Activated naive CD4-positive, alpha-beta T cell treated with anti-CD3 and anti-CD28 coated beads, Interleukin-2, amount 10 ng/mL, durations not matched to agents 7 days and 5 days (primary cell): ENCODE results near the gene PLCL2.

Experiments
- CTCF ChIA-PET: fragments of 350-600 bp; sonication (Branson Sonifier 250); formaldehyde crosslinking; loops from one replicate; lab custom pipeline; 2021; ENCODE audit warnings: antibody characterized with exemption; lab: Charles Lee
- DNase-seq: peaks from one replicate; pipeline ENCODE4 v3.0.0-alpha.2; 2020
- H3K27ac Mint-ChIP-seq: one replicate; pipeline ENCODE4 v1.8.0; 2021; ENCODE audit warnings: mild to moderate bottlenecking, moderate library complexity, mixed read lengths
- H3K27me3 Mint-ChIP-seq: one replicate; pipeline ENCODE4 v1.8.0; 2021; ENCODE audit warnings: mild to moderate bottlenecking, mixed read lengths
- H3K36me3 Mint-ChIP-seq: one replicate; pipeline ENCODE4 v1.8.0; 2021; ENCODE audit warnings: mixed read lengths
- H3K4me1 Mint-ChIP-seq: one replicate; pipeline ENCODE4 v1.8.0; 2021; ENCODE audit warnings: mixed read lengths
- H3K4me3 Mint-ChIP-seq: one replicate; pipeline ENCODE4 v1.8.0; 2021; ENCODE audit warnings: mild to moderate bottlenecking, moderate library complexity, mixed read lengths
- H3K9me3 Mint-ChIP-seq: one replicate; pipeline ENCODE4 v1.8.0; 2021; ENCODE audit warnings: mixed read lengths

The PLCL2 gene

DNA sequence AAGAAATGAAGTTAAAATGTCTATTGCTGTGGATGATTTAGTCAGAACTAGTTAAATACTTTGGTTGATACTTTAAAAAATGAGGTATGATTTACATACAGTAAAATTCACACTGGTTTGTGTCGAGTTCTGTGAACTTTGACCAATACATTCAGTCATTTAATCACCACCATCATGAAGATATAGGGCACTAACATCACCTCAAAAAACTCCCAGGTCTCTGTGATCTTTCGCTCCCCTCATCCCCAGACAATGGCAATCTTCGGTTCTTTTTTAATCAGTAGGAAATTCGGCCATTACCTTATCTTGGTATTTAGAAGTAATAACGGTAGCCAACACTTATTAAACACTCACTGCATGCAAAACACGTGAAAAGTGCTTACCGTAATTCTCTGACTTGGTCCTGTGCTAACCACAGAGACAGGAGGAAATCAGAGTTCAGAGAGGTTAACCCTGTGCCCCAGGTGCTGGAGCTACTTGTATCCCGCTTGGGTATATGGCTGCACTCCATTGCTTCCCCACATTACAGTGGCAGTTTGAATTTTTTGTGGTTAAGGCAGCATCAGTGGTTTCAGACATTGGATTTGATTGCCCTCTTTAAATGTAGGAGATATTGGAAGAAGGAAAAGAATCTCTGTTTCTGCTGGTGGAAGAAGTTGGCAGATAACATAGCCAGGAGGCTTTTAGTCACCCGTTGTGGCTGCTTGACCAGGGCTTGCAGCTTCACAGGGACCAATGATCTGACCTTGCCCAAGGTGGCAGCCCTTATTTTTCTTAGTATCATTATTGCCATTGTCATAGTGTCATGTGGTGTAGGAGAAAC, 4.2 kb downstream of the PLCL2 start:
- Mint-ChIP-seq H3K36me3 (peaks cover 41% of the 10 kb centered on the region), H3K4me1 (peaks cover 64% of the 10 kb centered on the region)

DNA sequence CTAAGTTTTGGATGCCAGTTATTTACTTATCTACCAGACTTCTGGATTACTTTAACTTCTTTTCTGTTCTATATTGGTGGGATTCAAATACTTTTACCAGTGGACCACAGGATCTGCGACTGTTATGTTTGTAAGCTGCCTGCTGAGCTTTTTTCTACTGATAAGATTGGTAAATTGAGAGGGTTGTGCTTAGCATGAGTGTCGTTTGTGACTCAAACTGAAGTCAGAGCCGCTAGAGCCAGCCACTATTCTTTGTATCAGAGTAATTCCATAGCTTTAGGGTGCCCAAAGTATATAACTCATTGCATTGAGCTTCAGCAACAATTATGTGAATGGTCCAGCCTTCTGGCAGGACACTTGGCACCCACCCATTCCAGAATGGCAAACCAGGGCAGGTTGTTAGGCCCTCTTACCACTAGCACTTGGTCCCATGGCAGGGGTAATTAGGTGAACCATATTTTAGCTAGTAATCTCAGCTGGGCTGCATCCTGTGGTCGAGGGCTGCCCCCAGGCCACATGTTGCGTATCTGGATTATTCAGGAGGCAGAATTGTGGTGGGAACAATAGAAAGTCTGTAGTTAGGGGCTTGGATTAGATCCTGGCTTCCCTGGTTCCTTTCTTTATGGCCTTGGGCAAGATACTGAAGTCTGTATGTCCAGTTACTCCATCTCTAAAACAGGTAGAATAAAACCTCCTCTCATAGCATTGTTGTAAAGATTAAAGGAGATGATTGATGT, 6.0 kb downstream of the PLCL2 start:
- CTCF ChIA-PET: no interaction called here
- H3K9me3 Mint-ChIP-seq: peaks cover 2% of the 10 kb centered on the region
- H3K27ac Mint-ChIP-seq: no peak overlapping the region

More for the DNA sequence above, 4.2 kb downstream of the PLCL2 start:
- Mint-ChIP-seq H3K27ac (peak overlapping the region; percentile 95), H3K4me3 (peak overlapping the region; percentile 96), H3K9me3 (no peaks in the 10 kb centered on the region), H3K27me3 (no peaks in the 10 kb centered on the region)
- CTCF ChIA-PET: interaction anchor here (0.8 to 1.5 kb wide), 5 partner anchors 11 to 60 kb away, joined by 3 to 5 read pairs (median 4); no protein-coding TSS in a partner anchor
- peak; percentile 58 for DNase-seq

GRCh38 chr3:16893618-16894200, 9.0 kb downstream of the PLCL2 start:
- CTCF ChIA-PET: no interaction called here
- Mint-ChIP-seq H3K4me3 (no peak overlapping the region), H3K36me3 (peaks cover 43% of the 10 kb centered on the region), H3K4me1 (peaks cover 80% of the 10 kb centered on the region), H3K27me3 (no peaks in the 10 kb centered on the region), H3K9me3 (peaks cover 2% of the 10 kb centered on the region), H3K27ac (no peak overlapping the region)
- DNase-seq: no peak

More for the DNA sequence above, 6.0 kb downstream of the PLCL2 start:
- no peak overlapping the region for H3K4me3 Mint-ChIP-seq
- DNase-seq: no peak
- peaks cover 70% of the 10 kb centered on the region for H3K4me1 Mint-ChIP-seq
- peaks cover 48% of the 10 kb centered on the region for H3K36me3 Mint-ChIP-seq
- H3K27me3 Mint-ChIP-seq: no peaks in the 10 kb centered on the region

DNA sequence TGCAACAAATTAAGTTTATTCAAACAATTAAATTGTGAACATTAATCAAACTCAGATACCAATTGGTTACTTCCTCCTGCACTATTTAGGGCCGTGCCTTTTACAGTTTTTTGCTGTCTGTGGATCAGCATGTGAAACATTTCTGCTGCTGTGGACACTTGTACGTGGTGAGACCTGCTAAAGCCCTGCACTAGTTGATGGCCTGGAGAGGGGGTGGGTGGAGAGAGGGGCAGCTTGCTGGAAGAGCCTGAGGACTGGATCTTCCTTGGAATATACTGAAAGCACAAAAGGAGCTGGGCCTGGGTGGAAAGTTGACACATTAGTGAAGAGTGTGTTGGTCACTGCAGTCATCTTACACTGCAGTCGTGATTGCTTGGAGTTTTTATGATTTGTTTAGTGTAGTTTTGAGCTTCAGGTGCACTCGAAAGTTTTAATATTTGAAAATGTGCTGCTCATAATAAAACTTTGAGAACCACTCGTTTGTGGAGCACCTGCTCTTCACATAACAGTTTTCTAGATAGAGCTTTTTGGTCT, 11.4 kb downstream of the PLCL2 start:
- H3K36me3 Mint-ChIP-seq: peaks cover 46% of the 10 kb centered on the region
- H3K27ac Mint-ChIP-seq: peak overlapping the region; percentile 19
- CTCF ChIA-PET: no interaction called here
- peaks cover 80% of the 10 kb centered on the region for H3K4me1 Mint-ChIP-seq
- H3K9me3 Mint-ChIP-seq: peaks cover 2% of the 10 kb centered on the region
- no peaks in the 10 kb centered on the region for H3K27me3 Mint-ChIP-seq
- H3K4me3 Mint-ChIP-seq: no peak overlapping the region
- DNase-seq: no peak

GRCh38 chr3:16896820-16897219, 12.1 kb downstream of the PLCL2 start:
- CTCF ChIA-PET: no interaction called here
- peaks cover 46% of the 10 kb centered on the region for H3K36me3 Mint-ChIP-seq
- peaks cover 2% of the 10 kb centered on the region for H3K9me3 Mint-ChIP-seq
- H3K4me3 Mint-ChIP-seq: peak overlapping the region; percentile 38
- DNase-seq: no peak
- H3K27me3 Mint-ChIP-seq: no peaks in the 10 kb centered on the region
- peak overlapping the region; percentile 70 for H3K27ac Mint-ChIP-seq
- H3K4me1 Mint-ChIP-seq: peaks cover 80% of the 10 kb centered on the region

- peak overlapping the region; percentile 64 for H3K27ac Mint-ChIP-seq
- H3K4me3 Mint-ChIP-seq: peak overlapping the region; percentile 34
- CTCF ChIA-PET: no interaction called here
- H3K36me3 Mint-ChIP-seq: peaks cover 43% of the 10 kb centered on the region
- H3K4me1 Mint-ChIP-seq: peaks cover 80% of the 10 kb centered on the region
- DNase-seq: peak; percentile 57
- H3K9me3 Mint-ChIP-seq: peaks cover 2% of the 10 kb centered on the region
- no peaks in the 10 kb centered on the region for H3K27me3 Mint-ChIP-seq
Observed at GRCh38 chr3:16897254-16897926, 12.6 kb downstream of the PLCL2 start.

- H3K4me1 Mint-ChIP-seq: peaks cover 87% of the 10 kb centered on the region
- H3K9me3 Mint-ChIP-seq: peaks cover 2% of the 10 kb centered on the region
- peaks cover 45% of the 10 kb centered on the region for H3K36me3 Mint-ChIP-seq
- CTCF ChIA-PET: interaction anchor here (1.2 kb wide), 1 partner anchor 57 kb away, joined by 4 read pairs; no protein-coding TSS in a partner anchor
- no peak overlapping the region for H3K4me3 Mint-ChIP-seq
- H3K27ac Mint-ChIP-seq: peak overlapping the region; percentile 67
- DNase-seq: no peak
- no peaks in the 10 kb centered on the region for H3K27me3 Mint-ChIP-seq
Observed at GRCh38 chr3:16898595-16899395, 14.0 kb downstream of the PLCL2 start.

GRCh38 chr3:16899919-16900318, 15.2 kb downstream of the PLCL2 start:
- Mint-ChIP-seq H3K9me3 (peaks cover 2% of the 10 kb centered on the region), H3K4me3 (no peak overlapping the region), H3K27ac (peak overlapping the region; percentile 2), H3K36me3 (peaks cover 55% of the 10 kb centered on the region), H3K4me1 (peaks cover 98% of the 10 kb centered on the region), H3K27me3 (no peaks in the 10 kb centered on the region)
- DNase-seq: no peak
- CTCF ChIA-PET: interaction anchor here (0.7 to 1.3 kb wide), 5 partner anchors 10 to 267 kb away, joined by 3 to 4 read pairs (median 3); partner anchors contain the start of gene PLCL2

GRCh38 chr3:16900779-16901440, 16.2 kb downstream of the PLCL2 start:
- CTCF ChIA-PET: interaction anchor here (0.8 to 1.3 kb wide), 4 partner anchors 12 to 266 kb away, joined by 3 read pairs; partner anchors contain the start of gene PLCL2
- peak overlapping the region; percentile 93 for H3K27ac Mint-ChIP-seq
- no peaks in the 10 kb centered on the region for H3K27me3 Mint-ChIP-seq
- no peak for DNase-seq
- H3K4me3 Mint-ChIP-seq: peak overlapping the region; percentile 55
- H3K4me1 Mint-ChIP-seq: peaks cover 99% of the 10 kb centered on the region
- H3K9me3 Mint-ChIP-seq: no peaks in the 10 kb centered on the region
- H3K36me3 Mint-ChIP-seq: peaks cover 53% of the 10 kb centered on the region

- no peak overlapping the region for H3K4me3 Mint-ChIP-seq
- H3K36me3 Mint-ChIP-seq: peaks cover 36% of the 10 kb centered on the region
- no peak overlapping the region for H3K27ac Mint-ChIP-seq
- H3K27me3 Mint-ChIP-seq: no peaks in the 10 kb centered on the region
- no peak for DNase-seq
- H3K4me1 Mint-ChIP-seq: peaks cover 86% of the 10 kb centered on the region
- H3K9me3 Mint-ChIP-seq: no peaks in the 10 kb centered on the region
- CTCF ChIA-PET: no interaction called here
Observed at GRCh38 chr3:16904423-16905417, 20.0 kb downstream of the PLCL2 start.

- Mint-ChIP-seq H3K27ac (peak overlapping the region; percentile 45), H3K27me3 (no peaks in the 10 kb centered on the region), H3K9me3 (no peaks in the 10 kb centered on the region), H3K36me3 (peaks cover 40% of the 10 kb centered on the region), H3K4me3 (no peak overlapping the region), H3K4me1 (peaks cover 84% of the 10 kb centered on the region)
- no peak for DNase-seq
- CTCF ChIA-PET: no interaction called here
Observed at GRCh38 chr3:16905704-16906103, 20.9 kb downstream of the PLCL2 start.

DNA sequence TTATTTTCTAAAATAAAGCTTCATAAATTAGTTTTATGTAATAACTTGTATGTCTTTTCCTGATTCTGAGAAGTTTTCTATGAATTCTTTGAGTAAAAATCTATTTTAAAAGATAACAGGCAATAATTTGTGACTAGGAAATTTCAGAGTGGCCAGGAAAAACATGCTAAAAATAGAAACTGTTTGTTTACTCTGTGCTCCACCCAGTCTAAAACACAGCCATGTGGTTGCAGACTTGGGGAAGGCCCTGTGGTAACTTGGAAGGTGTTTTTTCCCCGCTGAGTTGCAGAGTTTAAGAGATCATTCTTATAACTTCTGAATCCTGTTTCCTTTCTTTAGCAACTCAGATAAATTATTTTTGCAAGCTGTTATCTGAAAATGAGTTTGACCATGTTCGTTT, 21.9 kb downstream of the PLCL2 start:
- no peaks in the 10 kb centered on the region for H3K9me3 Mint-ChIP-seq
- H3K4me3 Mint-ChIP-seq: peak overlapping the region; percentile 11
- peak overlapping the region; percentile 50 for H3K27ac Mint-ChIP-seq
- CTCF ChIA-PET: no interaction called here
- peaks cover 38% of the 10 kb centered on the region for H3K36me3 Mint-ChIP-seq
- H3K27me3 Mint-ChIP-seq: no peaks in the 10 kb centered on the region
- no peak for DNase-seq
- H3K4me1 Mint-ChIP-seq: peaks cover 74% of the 10 kb centered on the region
